Endodermal cell (in vitro differentiated cells): ENCODE results near the gene C3orf80. TPM values are rescaled to one million over a fixed set of nuclear protein-coding genes. Genes with fewer than 3 reads are reported as not detected.

Experiments
- DNase-seq: peaks from one replicate; pipeline ENCODE4 v3.0.0-alpha.2; 2017
- H3K27ac ChIP-seq: 2 replicates; pipeline ENCODE4 v1.5.1; 2013; ENCODE audit warnings: mild to moderate bottlenecking, low read depth, low read length, moderate library complexity
- H3K27me3 ChIP-seq: 2 replicates; pipeline ENCODE4 v1.6.1; 2013; ENCODE audit warnings: mild to moderate bottlenecking, low read length, moderate library complexity; ENCODE audit not compliant: insufficient read depth, control insufficient read depth, poor library complexity, severe bottlenecking
- H3K36me3 ChIP-seq: 2 replicates; pipeline ENCODE4 v1.7.0; 2013; ENCODE audit warnings: mild to moderate bottlenecking, low read length, moderate library complexity; ENCODE audit not compliant: control insufficient read depth, insufficient read depth
- H3K4me1 ChIP-seq: one replicate; pipeline ENCODE4 v1.7.0; 2013; ENCODE audit warnings: low read length; ENCODE audit not compliant: control insufficient read depth, insufficient read depth
- H3K4me3 ChIP-seq: 2 replicates; pipeline ENCODE4 v1.5.1; 2013; ENCODE audit warnings: mild to moderate bottlenecking, low read length, moderate library complexity
- H3K9ac ChIP-seq: 2 replicates; pipeline ENCODE4 v1.6.1; 2013; ENCODE audit warnings: mild to moderate bottlenecking, low read length, moderate library complexity; ENCODE audit not compliant: poor library complexity, severe bottlenecking; ENCODE audit errors: extremely low read depth
- H3K9me3 ChIP-seq: 2 replicates; pipeline ENCODE4 v1.6.1; 2013; ENCODE audit warnings: mild to moderate bottlenecking, low read length, moderate library complexity; ENCODE audit not compliant: control insufficient read depth
- H3K27ac Mint-ChIP-seq: 2 replicates; pipeline ENCODE4 v1.8.0; 2020; ENCODE audit warnings: mixed read lengths
- H3K27me3 Mint-ChIP-seq: 2 replicates; pipeline ENCODE4 v1.8.0; 2021; ENCODE audit warnings: mild to moderate bottlenecking, mixed read lengths; ENCODE audit not compliant: insufficient read depth
- H3K36me3 Mint-ChIP-seq: 2 replicates; pipeline ENCODE4 v1.8.0; 2020; ENCODE audit warnings: low read depth, mixed read lengths
- H3K4me1 Mint-ChIP-seq: 2 replicates; pipeline ENCODE4 v1.8.0; 2020; ENCODE audit warnings: mixed read lengths
- H3K4me3 Mint-ChIP-seq: 2 replicates; pipeline ENCODE4 v1.8.0; 2020; ENCODE audit warnings: mild to moderate bottlenecking, moderate library complexity, mixed read lengths
- H3K9me3 Mint-ChIP-seq: 2 replicates; pipeline ENCODE4 v1.8.0; 2020; ENCODE audit warnings: mild to moderate bottlenecking, mixed read lengths
- WGBS, 2 experiments: methylation state at CpG; one replicate each; pipeline versions ENCODE4 v1.1.5 to v1.1.7; 2013; ENCODE audit warnings: missing lambda C conversion rate in 2 of 2, mixed read lengths in 1 of 2; ENCODE audit not compliant: insufficient coverage in 1 of 2, insufficient read length in 1 of 2; 5-methylcytosine and 5-hydroxymethylcytosine counted together
- total RNA-seq, 2 donors: library from RNA; stranded (reverse); fragmentation: NEBNext Ultra II Directional in 1 of 2; extraction: Animal tissue kit (Norgen Biotek cat#: 25700) in 1 of 2; gene quantifications; 2 replicates in 1 of 2; 3 replicates in 1 of 2; pipeline ENCODE4 v1.2.1, GENCODE V29; 2021
- TF ChIP-seq, protein P1 (sequence below): fragments of 200-600 bp; sonication (generic); conservative IDR thresholded peaks from 2 replicates; pipeline ENCODE4 v1.5.0; 2021; ENCODE audit warnings: antibody characterized with exemption, mild to moderate bottlenecking

Gene C3orf80
- total RNA-seq, 2 donors from 2014 or later, result 0.24 TPM; not detected in 1

DNA sequence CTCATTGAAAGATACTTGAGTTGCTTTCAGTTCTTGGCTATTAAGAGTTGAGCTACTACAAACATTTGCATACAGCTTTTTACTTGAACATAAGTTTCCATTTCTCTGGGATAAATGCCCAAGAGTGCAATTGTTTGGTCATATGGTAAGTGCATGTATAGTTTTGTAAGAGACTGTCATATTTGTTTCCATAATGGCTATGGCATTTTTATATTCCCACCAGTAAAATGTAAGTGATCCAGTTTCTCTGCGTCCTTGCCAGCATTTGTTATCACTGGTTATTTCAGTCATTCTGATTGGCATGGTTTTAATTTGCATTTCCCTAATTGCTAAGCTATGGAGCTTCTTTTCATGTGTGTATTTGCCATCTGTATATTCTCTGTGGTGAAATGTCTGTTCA is 22.5 kb downstream of the C3orf80 start:
- Mint-ChIP-seq H3K27ac (no peak overlapping the region), H3K4me3 (no peak overlapping the region), H3K27me3 (no peaks in the 10 kb centered on the region), H3K4me1 (no peaks in the 10 kb centered on the region), H3K9me3 (peaks cover 2% of the 10 kb centered on the region), H3K36me3 (no peaks in the 10 kb centered on the region)
- Histone ChIP-seq H3K27me3 (no peaks in the 10 kb centered on the region), H3K9me3 (no peaks in the 10 kb centered on the region), H3K4me1 (no peaks in the 10 kb centered on the region), H3K36me3 (no peaks in the 10 kb centered on the region), H3K27ac (no peak overlapping the region), H3K4me3 (no peak overlapping the region), H3K9ac (no peak overlapping the region)
- DNase-seq, result no peak
- TF ChIP-seq, protein P1, sequence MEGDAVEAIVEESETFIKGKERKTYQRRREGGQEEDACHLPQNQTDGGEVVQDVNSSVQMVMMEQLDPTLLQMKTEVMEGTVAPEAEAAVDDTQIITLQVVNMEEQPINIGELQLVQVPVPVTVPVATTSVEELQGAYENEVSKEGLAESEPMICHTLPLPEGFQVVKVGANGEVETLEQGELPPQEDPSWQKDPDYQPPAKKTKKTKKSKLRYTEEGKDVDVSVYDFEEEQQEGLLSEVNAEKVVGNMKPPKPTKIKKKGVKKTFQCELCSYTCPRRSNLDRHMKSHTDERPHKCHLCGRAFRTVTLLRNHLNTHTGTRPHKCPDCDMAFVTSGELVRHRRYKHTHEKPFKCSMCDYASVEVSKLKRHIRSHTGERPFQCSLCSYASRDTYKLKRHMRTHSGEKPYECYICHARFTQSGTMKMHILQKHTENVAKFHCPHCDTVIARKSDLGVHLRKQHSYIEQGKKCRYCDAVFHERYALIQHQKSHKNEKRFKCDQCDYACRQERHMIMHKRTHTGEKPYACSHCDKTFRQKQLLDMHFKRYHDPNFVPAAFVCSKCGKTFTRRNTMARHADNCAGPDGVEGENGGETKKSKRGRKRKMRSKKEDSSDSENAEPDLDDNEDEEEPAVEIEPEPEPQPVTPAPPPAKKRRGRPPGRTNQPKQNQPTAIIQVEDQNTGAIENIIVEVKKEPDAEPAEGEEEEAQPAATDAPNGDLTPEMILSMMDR, result no peak
- WGBS, 2 experiments, result 84 to 100% methylated on average over 1 of the region's 1 CpG

DNA sequence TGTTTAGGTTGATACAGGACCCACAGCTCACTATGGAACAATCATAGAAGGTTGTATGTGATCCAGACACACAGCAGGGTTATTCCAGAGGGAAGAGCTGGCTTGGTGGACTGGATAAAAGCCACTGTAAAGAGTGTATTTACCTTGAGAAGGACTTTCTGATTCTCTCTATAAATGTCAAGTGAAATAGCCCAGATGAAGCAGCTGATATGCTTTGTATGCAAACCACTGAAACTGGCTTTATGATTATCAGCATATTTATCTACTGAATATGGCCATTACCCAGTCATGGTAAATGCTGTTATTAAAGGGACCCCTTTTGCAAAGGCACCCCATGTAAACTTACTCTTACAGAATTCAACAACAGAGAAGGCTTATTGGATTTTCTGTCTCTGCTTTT is 28.1 kb downstream of the C3orf80 start:
- Mint-ChIP-seq H3K36me3 (peaks cover 2% of the 10 kb centered on the region), H3K4me1 (no peaks in the 10 kb centered on the region), H3K9me3 (no peaks in the 10 kb centered on the region), H3K27me3 (no peaks in the 10 kb centered on the region), H3K27ac (no peak overlapping the region), H3K4me3 (no peak overlapping the region)
- Histone ChIP-seq H3K27ac (no peak overlapping the region), H3K9ac (no peak overlapping the region), H3K27me3 (no peaks in the 10 kb centered on the region), H3K36me3 (no peaks in the 10 kb centered on the region), H3K4me1 (no peaks in the 10 kb centered on the region), H3K9me3 (no peaks in the 10 kb centered on the region), H3K4me3 (no peak overlapping the region)
- TF ChIP-seq, protein P1, result no peak
- DNase-seq, result no peak

DNA sequence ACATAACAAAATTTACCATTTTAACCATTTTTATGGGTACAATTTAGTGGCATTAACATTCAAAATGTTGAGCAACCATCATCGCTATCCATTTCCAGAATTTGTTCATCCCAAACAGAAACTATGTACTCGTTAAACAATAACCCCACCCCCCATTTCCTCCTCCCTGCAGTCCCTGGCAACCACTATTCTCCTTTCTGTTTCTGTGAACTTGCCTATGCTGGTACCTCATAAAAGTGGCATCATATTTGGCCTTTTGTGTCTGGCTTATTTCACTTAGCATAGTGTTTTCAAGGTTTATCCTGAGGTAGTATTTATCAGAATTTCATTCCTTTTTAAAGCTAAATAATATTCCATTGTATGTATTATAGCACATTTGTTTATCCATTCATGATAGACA is 32.4 kb downstream of the C3orf80 start:
- 97 to 100% methylated on average over 1 to 2 of the region's 2 CpGs for WGBS, 2 experiments
- Histone ChIP-seq H3K36me3 (no peaks in the 10 kb centered on the region), H3K9me3 (no peaks in the 10 kb centered on the region), H3K27ac (no peak overlapping the region), H3K4me1 (no peaks in the 10 kb centered on the region), H3K4me3 (no peak overlapping the region), H3K9ac (no peak overlapping the region), H3K27me3 (no peaks in the 10 kb centered on the region)
- no peak for DNase-seq
- no peaks in the 10 kb centered on the region for H3K4me1 Mint-ChIP-seq
- H3K36me3 Mint-ChIP-seq, result peaks cover 6% of the 10 kb centered on the region
- TF ChIP-seq, protein P1, result no peak
- H3K4me3 Mint-ChIP-seq, result no peak overlapping the region
- H3K27me3 Mint-ChIP-seq, result no peaks in the 10 kb centered on the region
- H3K27ac Mint-ChIP-seq, result no peak overlapping the region
- no peaks in the 10 kb centered on the region for H3K9me3 Mint-ChIP-seq
